Loucy (cell line): Measurements from ENCODE around the gene VSIG10L.

ENCODE experiments used
- H2AFZ ChIP-seq: fragments of 200-600 bp; sonication (generic); 2 replicates; pipeline ENCODE4 v1.6.0; 2016; ENCODE audit warnings: antibody characterized with exemption, mild to moderate bottlenecking, low read length, moderate library complexity
- H3F3A ChIP-seq: fragments of 200-600 bp; 2 replicates; pipeline ENCODE4 v1.6.0; 2016; ENCODE audit warnings: antibody characterized with exemption, low read depth, mild to moderate bottlenecking
- H3K27me3 ChIP-seq: fragments of 200-600 bp; sonication (generic); 2 replicates; pipeline ENCODE4 v1.6.1; 2014; ENCODE audit warnings: low read length, mild to moderate bottlenecking; ENCODE audit not compliant: insufficient read depth, poor library complexity, severe bottlenecking
- H3K36me3 ChIP-seq: fragments of 200-600 bp; sonication (generic); 2 replicates; pipeline ENCODE4 v1.6.1; 2016; ENCODE audit warnings: low read length; ENCODE audit not compliant: insufficient read depth
- H3K4me1 ChIP-seq: fragments of 200-600 bp; sonication (generic); 2 replicates; pipeline ENCODE4 v1.5.1; 2014; ENCODE audit warnings: low read length, mild to moderate bottlenecking; ENCODE audit not compliant: insufficient read depth, poor library complexity, severe bottlenecking
- H3K4me2 ChIP-seq: fragments of 200-600 bp; sonication (generic); 2 replicates; pipeline ENCODE4 v1.6.0; 2014; ENCODE audit warnings: antibody characterized with exemption, low read length, low read depth, mild to moderate bottlenecking; ENCODE audit not compliant: poor library complexity, severe bottlenecking
- H3K4me3 ChIP-seq: fragments of 200-600 bp; sonication (generic); 2 replicates; pipeline ENCODE4 v1.5.1; 2014; ENCODE audit warnings: low read length, mild to moderate bottlenecking, mixed read lengths; ENCODE audit not compliant: poor library complexity, severe bottlenecking
- H3K79me2 ChIP-seq: fragments of 200-600 bp; sonication (generic); 2 replicates; pipeline ENCODE4 v1.6.1; 2014; ENCODE audit warnings: low read length; ENCODE audit not compliant: insufficient read depth
- H3K9ac ChIP-seq: fragments of 200-600 bp; sonication (generic); 2 replicates; pipeline ENCODE4 v1.6.0; 2014; ENCODE audit warnings: mild to moderate bottlenecking, low read depth, low read length, moderate library complexity; ENCODE audit not compliant: poor library complexity, severe bottlenecking
- H3K9me2 ChIP-seq: fragments of 200-600 bp; sonication (generic); replicated peaks from 2 replicates; pipeline ENCODE4 v1.6.1; 2016; ENCODE audit warnings: low read depth, low read length, mixed read lengths
- H3K9me3 ChIP-seq: fragments of 200-600 bp; sonication (generic); 2 replicates; pipeline ENCODE4 v1.6.1; 2014; ENCODE audit warnings: mild to moderate bottlenecking, antibody characterized with exemption, low read length, low read depth; ENCODE audit not compliant: insufficient read depth
- H4K20me1 ChIP-seq: fragments of 200-600 bp; sonication (generic); 2 replicates; pipeline ENCODE4 v1.6.0; 2014; ENCODE audit warnings: antibody characterized with exemption, low read length, mild to moderate bottlenecking; ENCODE audit not compliant: insufficient read depth, poor library complexity, severe bottlenecking
- EZH2phosphoT487 ChIP-seq: fragments of 200-600 bp; IDR thresholded peaks from 2 replicates; pipeline ENCODE4 v1.6.1; 2018; ENCODE audit warnings: antibody characterized with exemption, mild to moderate bottlenecking, moderate library complexity, borderline replicate concordance
- TF ChIP-seq, protein P1 (sequence below): fragments of 200-600 bp; sonication (generic); conservative IDR thresholded peaks from 2 replicates; pipeline ENCODE4 v1.5.1; 2014; ENCODE audit warnings: mild to moderate bottlenecking, antibody characterized with exemption, low read length

VSIG10L gene

DNA sequence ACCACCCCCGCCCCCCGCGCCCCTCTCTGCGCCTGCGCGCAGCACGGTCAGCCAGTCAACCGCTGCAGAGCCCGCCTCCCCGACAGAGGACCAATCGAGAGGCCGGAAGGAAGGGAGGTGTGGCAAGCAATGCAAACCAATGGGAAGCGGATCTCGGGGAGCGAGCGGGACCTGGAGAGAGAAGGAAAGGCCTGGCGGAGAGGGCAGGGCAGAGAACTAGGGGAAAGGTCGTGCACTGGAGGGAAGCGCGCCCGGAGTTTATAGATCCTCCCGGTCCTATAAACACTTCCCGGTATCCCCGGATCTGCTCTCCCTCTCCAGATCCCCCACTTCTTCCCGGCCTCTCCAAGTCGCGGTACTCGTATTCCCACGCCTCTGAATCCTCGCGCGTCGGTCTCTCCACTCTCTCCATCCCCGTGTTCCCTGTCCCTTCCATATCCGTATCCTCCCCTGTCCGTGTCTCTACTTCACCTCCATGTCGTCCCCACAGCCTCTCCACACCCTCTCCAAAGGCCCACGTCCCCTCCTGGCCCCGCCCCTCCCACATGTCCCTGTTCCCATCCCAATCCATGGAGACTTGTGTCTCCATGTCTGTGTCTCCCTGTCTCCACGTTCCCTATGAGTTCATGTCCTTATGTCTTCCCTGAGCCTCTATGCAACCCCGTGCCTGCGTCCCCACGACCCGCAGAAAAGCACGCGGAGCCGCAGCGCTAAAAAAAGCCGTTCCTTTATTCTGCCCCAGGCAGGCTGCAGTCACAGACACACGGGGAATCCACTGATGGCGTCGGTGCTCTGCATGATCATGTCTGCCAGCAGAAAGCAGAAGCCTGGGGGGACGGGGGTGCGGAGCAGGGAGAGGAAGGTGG, 24.7 kb upstream of the VSIG10L start:
- 0 out of 2 replicates have a peak overlapping the region, but pooled peaks have one; percentile 17 for H2AFZ ChIP-seq
- TF ChIP-seq, protein P1, sequence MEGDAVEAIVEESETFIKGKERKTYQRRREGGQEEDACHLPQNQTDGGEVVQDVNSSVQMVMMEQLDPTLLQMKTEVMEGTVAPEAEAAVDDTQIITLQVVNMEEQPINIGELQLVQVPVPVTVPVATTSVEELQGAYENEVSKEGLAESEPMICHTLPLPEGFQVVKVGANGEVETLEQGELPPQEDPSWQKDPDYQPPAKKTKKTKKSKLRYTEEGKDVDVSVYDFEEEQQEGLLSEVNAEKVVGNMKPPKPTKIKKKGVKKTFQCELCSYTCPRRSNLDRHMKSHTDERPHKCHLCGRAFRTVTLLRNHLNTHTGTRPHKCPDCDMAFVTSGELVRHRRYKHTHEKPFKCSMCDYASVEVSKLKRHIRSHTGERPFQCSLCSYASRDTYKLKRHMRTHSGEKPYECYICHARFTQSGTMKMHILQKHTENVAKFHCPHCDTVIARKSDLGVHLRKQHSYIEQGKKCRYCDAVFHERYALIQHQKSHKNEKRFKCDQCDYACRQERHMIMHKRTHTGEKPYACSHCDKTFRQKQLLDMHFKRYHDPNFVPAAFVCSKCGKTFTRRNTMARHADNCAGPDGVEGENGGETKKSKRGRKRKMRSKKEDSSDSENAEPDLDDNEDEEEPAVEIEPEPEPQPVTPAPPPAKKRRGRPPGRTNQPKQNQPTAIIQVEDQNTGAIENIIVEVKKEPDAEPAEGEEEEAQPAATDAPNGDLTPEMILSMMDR: no peak
- TF ChIP-seq EZH2phosphoT487: no peak
- no peaks in the 10 kb centered on the region for H4K20me1 ChIP-seq
- peak overlapping the region; percentile 94 for H3K9ac ChIP-seq
- no peaks in the 10 kb centered on the region for H3K9me2 ChIP-seq
- no peaks in the 10 kb centered on the region; the same call in 1 of the 2 replicates for H3F3A ChIP-seq
- no peaks in the 10 kb centered on the region for H3K36me3 ChIP-seq
- peak overlapping the region; percentile 99 for H3K4me3 ChIP-seq
- no peaks in the 10 kb centered on the region for H3K27me3 ChIP-seq
- peaks cover 59% of the 10 kb centered on the region for H3K4me1 ChIP-seq
- peak overlapping the region; percentile 77 for H3K4me2 ChIP-seq
- H3K79me2 ChIP-seq: peaks cover 66% of the 10 kb centered on the region
- H3K9me3 ChIP-seq: no peaks in the 10 kb centered on the region

DNA sequence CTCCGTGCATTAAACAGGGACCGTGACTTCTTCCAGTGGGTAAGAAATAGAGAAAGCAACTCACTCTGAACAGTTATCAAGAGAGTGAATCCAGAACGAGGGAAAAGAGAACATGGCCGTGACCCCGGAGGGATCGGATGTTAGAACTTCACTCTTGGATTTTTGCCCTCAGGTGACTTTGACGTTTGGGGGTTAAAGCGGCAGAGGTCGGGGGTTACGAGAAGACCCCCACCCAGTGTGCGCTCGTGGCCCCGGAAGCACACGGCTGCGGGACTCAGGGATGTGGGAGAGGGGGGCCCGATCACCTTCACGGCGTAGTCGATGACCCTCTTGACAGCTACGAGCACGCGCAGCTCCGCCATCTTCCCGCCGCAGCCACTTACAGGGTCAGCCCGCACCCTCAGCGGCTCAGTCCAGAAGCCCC, 24.0 kb upstream of the VSIG10L start, which contains the start of gene ETFB:
Gene ETFB, minus strand, starts transcription at position 424 of the 424 bp plus-strand sequence. Its CDS starts 62 bp downstream, at position 362.
- peaks cover 53% of the 10 kb centered on the region for H3K4me1 ChIP-seq
- peak within 1 kb of the TSS; percentile 83 for H2AFZ ChIP-seq

DNA sequence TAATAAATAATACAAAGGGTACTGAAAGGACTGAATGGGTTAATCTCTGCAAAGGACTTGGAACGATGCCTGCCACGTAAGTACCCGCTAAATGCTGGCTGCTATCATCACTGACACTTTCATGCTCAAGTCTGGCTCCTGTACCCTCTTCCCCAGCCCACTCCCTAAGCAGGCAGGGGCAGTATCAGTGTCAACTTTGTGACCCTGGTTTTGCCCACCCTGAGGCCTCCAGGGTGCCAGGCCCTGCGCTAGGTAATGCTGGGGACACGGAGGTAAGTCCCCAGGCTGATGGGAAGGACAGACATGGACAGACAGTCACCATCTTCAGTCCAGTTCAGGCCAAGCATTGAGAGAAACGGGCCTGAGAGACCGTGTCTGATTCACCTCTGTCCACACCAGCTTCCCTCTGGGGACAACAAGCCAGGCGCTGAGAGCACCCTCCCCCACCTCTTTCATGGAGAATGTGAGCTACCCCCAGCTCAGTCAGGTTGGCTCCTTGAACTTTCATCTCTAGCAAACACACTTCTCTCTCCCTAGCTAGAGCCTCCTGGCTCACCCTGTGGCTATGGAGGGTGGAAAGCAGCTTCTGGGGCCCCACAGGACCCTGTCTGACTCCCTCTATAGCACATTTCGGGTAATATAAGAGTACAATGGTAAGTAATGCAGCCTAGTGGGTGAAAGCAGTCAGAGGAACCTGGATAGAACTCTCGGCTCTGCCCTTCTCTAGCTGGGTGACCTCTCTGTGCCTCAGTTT, 23.4 kb upstream of the VSIG10L start:
- H3K9me3 ChIP-seq: no peaks in the 10 kb centered on the region
- H3K4me3 ChIP-seq: peak overlapping the region; percentile 99
- H3K27me3 ChIP-seq: no peaks in the 10 kb centered on the region
- peak overlapping the region; percentile 96 for H3K4me2 ChIP-seq
- H3K36me3 ChIP-seq: no peaks in the 10 kb centered on the region
- H3F3A ChIP-seq: no peaks in the 10 kb centered on the region
- H3K9ac ChIP-seq: peak overlapping the region; percentile 94
- H4K20me1 ChIP-seq: no peaks in the 10 kb centered on the region
- H2AFZ ChIP-seq: peak overlapping the region; percentile 83
- peaks cover 54% of the 10 kb centered on the region for H3K79me2 ChIP-seq
- peaks cover 47% of the 10 kb centered on the region for H3K4me1 ChIP-seq
- TF ChIP-seq EZH2phosphoT487: no peak
- TF ChIP-seq, protein P1: peak; percentile 49
- H3K9me2 ChIP-seq: no peaks in the 10 kb centered on the region

More for the DNA sequence above, 24.0 kb upstream of the VSIG10L start, which contains the start of gene ETFB:
- H3K4me2 ChIP-seq: peak within 1 kb of the TSS; percentile 96
- no peaks in the 10 kb centered on the region for H3K9me2 ChIP-seq
- no peaks in the 10 kb centered on the region for H3K36me3 ChIP-seq
- no peaks in the 10 kb centered on the region for H3F3A ChIP-seq
- H3K4me3 ChIP-seq: peak within 1 kb of the TSS; percentile 99
- no peaks in the 10 kb centered on the region for H4K20me1 ChIP-seq
- no peaks in the 10 kb centered on the region for H3K9me3 ChIP-seq
- no peaks in the 10 kb centered on the region for H3K27me3 ChIP-seq
- H3K79me2 ChIP-seq: peaks cover 60% of the 10 kb centered on the region
- TF ChIP-seq, protein P1: 0 out of 2 replicates have a peak, but pooled peaks have one; percentile 25
- no peak for TF ChIP-seq EZH2phosphoT487
- peak within 1 kb of the TSS; percentile 94 for H3K9ac ChIP-seq
